H1 (cell line): ENCODE data around the gene ARF4. TPM values are rescaled to one million over a fixed set of nuclear protein-coding genes. Genes with fewer than 3 reads are reported as not detected.

Experiments used
- CTCF ChIA-PET: fragments of 300-600 bp; sonication (Branson Sonifier 250); formaldehyde crosslinking; loops from one replicate; lab custom pipeline; 2021; ENCODE audit not compliant: partially characterized antibody; lab: Charles Lee
- POLR2A ChIA-PET: fragments of 300-600 bp; sonication (Branson Sonifier 250); formaldehyde crosslinking; loops from one replicate; lab custom pipeline; 2021; ENCODE audit warnings: inconsistent platforms; ENCODE audit not compliant: partially characterized antibody; lab: Charles Lee
- DNase-seq, 2 experiments: peaks; one replicate each; pipeline versions ENCODE4 v3.0.0 to v3.0.0-alpha.2; 2010 to 2022; ENCODE audit warnings: low spot score in 2 of 2, low read depth in 1 of 2, mixed read lengths in 1 of 2
- FAIRE-seq: peaks from 2 replicates; lab custom pipeline; 2011; peaks lifted over from hg19 to GRCh38; lab: Jason Lieb, UNC
- H2AFZ ChIP-seq: 2 replicates; pipeline ENCODE4 v1.8.1; 2012; ENCODE audit warnings: low read length, inconsistent platforms
- H2AK5ac ChIP-seq: 2 replicates; pipeline ENCODE4 v1.6.1; 2013; ENCODE audit warnings: low read depth, low read length
- H2BK120ac ChIP-seq: replicated peaks from 2 replicates; pipeline ENCODE3; 2013; ENCODE audit warnings: low read depth, low read length, inconsistent platforms
- H2BK12ac ChIP-seq: 2 replicates; pipeline ENCODE4 v1.6.1; 2013; ENCODE audit warnings: low read depth, low read length
- H2BK15ac ChIP-seq: 2 replicates; pipeline ENCODE4 v1.6.1; 2013; ENCODE audit warnings: low read length
- H2BK20ac ChIP-seq: 2 replicates; pipeline ENCODE4 v1.6.1; 2013; ENCODE audit warnings: low read length
- H2BK5ac ChIP-seq: 2 replicates; pipeline ENCODE4 v1.6.1; 2013; ENCODE audit warnings: low read depth, low read length
- H3K14ac ChIP-seq: 2 replicates; pipeline ENCODE4 v1.6.1; 2013; ENCODE audit warnings: inconsistent platforms; ENCODE audit not compliant: insufficient read length
- H3K18ac ChIP-seq: 2 replicates; pipeline ENCODE4 v1.6.1; 2013; ENCODE audit warnings: low read length; ENCODE audit errors: extremely low read depth
- H3K23ac ChIP-seq: 2 replicates; pipeline ENCODE4 v1.6.1; 2013; ENCODE audit warnings: inconsistent platforms; ENCODE audit not compliant: insufficient read length
- H3K23me2 ChIP-seq: 2 replicates; pipeline ENCODE4 v1.6.1; 2013; ENCODE audit warnings: low read depth, low read length
- H3K27ac ChIP-seq: 2 replicates; pipeline ENCODE4 v1.6.1; 2011; ENCODE audit warnings: low read depth, low read length, inconsistent platforms
- H3K27me3 ChIP-seq, 4 experiments: replicated peaks in 1 of 4; 1 replicate in 1 of 4; 2 replicates in 3 of 4; pipeline versions ENCODE4 v1.6.1 to v1.8.1; 2011 to 2013; ENCODE audit warnings: low read length in 3 of 4, mild to moderate bottlenecking in 3 of 4, inconsistent platforms in 2 of 4, mixed read lengths in 2 of 4, moderate library complexity in 1 of 4; ENCODE audit not compliant: control insufficient read depth in 3 of 4, insufficient read depth in 3 of 4; ENCODE audit errors: extremely low read depth in 1 of 4
- H3K36me3 ChIP-seq, 4 experiments: 2 replicates each; pipeline versions ENCODE4 v1.6.1 to v1.8.1; 2011 to 2013; ENCODE audit warnings: mild to moderate bottlenecking in 4 of 4, low read length in 3 of 4, moderate library complexity in 2 of 4, control low read depth in 1 of 4, inconsistent platforms in 1 of 4; ENCODE audit not compliant: insufficient read depth in 4 of 4, control insufficient read depth in 2 of 4
- H3K4ac ChIP-seq: replicated peaks from 2 replicates; pipeline ENCODE3; 2013; ENCODE audit warnings: low read length, low read depth, mixed read lengths, inconsistent platforms; ENCODE audit not compliant: insufficient read length
- H3K4me1 ChIP-seq, 4 experiments: replicated peaks in 1 of 4; 1 replicate in 1 of 4; 2 replicates in 3 of 4; pipeline versions ENCODE4 v1.6.1 to v1.8.1; 2011 to 2013; ENCODE audit warnings: low read length in 3 of 4, inconsistent platforms in 2 of 4, mixed read lengths in 1 of 4; ENCODE audit not compliant: insufficient read depth in 4 of 4, control insufficient read depth in 3 of 4
- H3K4me2 ChIP-seq, 2 experiments: 2 replicates each; pipeline versions ENCODE4 v1.6.1 to v1.8.1; 2011 to 2013; ENCODE audit warnings: low read depth in 2 of 2, low read length in 2 of 2, control low read depth in 1 of 2, inconsistent platforms in 1 of 2, mild to moderate bottlenecking in 1 of 2; ENCODE audit not compliant: insufficient read depth in 1 of 2
- H3K4me3 ChIP-seq, 4 experiments: fragments of 200-600, 300-600 bp in 1 of 4; sonication (generic), shearing (Covaris generic), sonication (Bioruptor Twin) in 1 of 4; 2 replicates each; pipeline versions ENCODE4 v1.5.1 to v1.8.1; 2011 to 2016; ENCODE audit warnings: low read length in 4 of 4, low read depth in 3 of 4, control low read depth in 2 of 4, inconsistent platforms in 2 of 4, mild to moderate bottlenecking in 2 of 4, mixed read lengths in 1 of 4, moderate library complexity in 1 of 4; ENCODE audit not compliant: insufficient read depth in 2 of 4; ENCODE audit errors: extremely low read depth in 1 of 4
- H3K56ac ChIP-seq: replicated peaks from 2 replicates; pipeline ENCODE3; 2013; ENCODE audit warnings: low read depth, mild to moderate bottlenecking, mixed read lengths, low read length, inconsistent platforms; ENCODE audit not compliant: insufficient read length
- H3K79me1 ChIP-seq: 2 replicates; pipeline ENCODE4 v1.6.1; 2013; ENCODE audit warnings: low read depth, low read length, control low read depth
- H3K79me2 ChIP-seq, 2 experiments: 2 replicates each; pipeline versions ENCODE4 v1.6.1 to v1.8.1; 2012 to 2013; ENCODE audit warnings: low read length in 2 of 2, mild to moderate bottlenecking in 2 of 2, inconsistent platforms in 1 of 2; ENCODE audit not compliant: insufficient read depth in 2 of 2, control insufficient read depth in 1 of 2
- H3K9ac ChIP-seq, 4 experiments: replicated peaks in 1 of 4; 1 replicate in 1 of 4; 2 replicates in 3 of 4; pipeline versions ENCODE4 v1.6.1 to v1.8.1; 2011 to 2013; ENCODE audit warnings: low read depth in 3 of 4, low read length in 3 of 4, control low read depth in 2 of 4, mild to moderate bottlenecking in 2 of 4, moderate library complexity in 2 of 4, inconsistent platforms in 1 of 4; ENCODE audit errors: extremely low read depth in 1 of 4
- H3K9me3 ChIP-seq, 2 experiments: 2 replicates each; pipeline versions ENCODE4 v1.6.1 to v1.8.1; 2012 to 2013; ENCODE audit warnings: mild to moderate bottlenecking in 2 of 2, moderate library complexity in 2 of 2, control low read depth in 1 of 2, inconsistent platforms in 1 of 2, low read depth in 1 of 2, low read length in 1 of 2, mixed read lengths in 1 of 2; ENCODE audit not compliant: insufficient read depth in 2 of 2
- H4K20me1 ChIP-seq, 2 experiments: replicated peaks in 1 of 2; 2 replicates each; pipeline versions ENCODE3 to v1.8.1; 2011 to 2013; ENCODE audit warnings: inconsistent platforms in 2 of 2, low read length in 2 of 2, mild to moderate bottlenecking in 1 of 2; ENCODE audit not compliant: insufficient read depth in 2 of 2, control insufficient read depth in 1 of 2
- H4K5ac ChIP-seq: 2 replicates; pipeline ENCODE4 v1.6.1; 2013; ENCODE audit warnings: low read length, low read depth, mixed read lengths, inconsistent platforms; ENCODE audit not compliant: insufficient read length
- H4K8ac ChIP-seq: 2 replicates; pipeline ENCODE4 v1.8.0; 2013; ENCODE audit warnings: mild to moderate bottlenecking, moderate library complexity, low read length, inconsistent platforms; ENCODE audit not compliant: insufficient read depth; ENCODE audit errors: extremely low read depth
- H4K91ac ChIP-seq: replicated peaks from 2 replicates; pipeline ENCODE3; 2013; ENCODE audit warnings: low read length, mixed read lengths, inconsistent platforms; ENCODE audit not compliant: insufficient read length
- CEBPB ChIP-seq: IDR thresholded peaks from 2 replicates; pipeline ENCODE4 v1.6.1; 2012; ENCODE audit warnings: low read depth, low read length
- WGBS, 2 experiments: shearing (Covaris generic) in 1 of 2; methylation state at CpG; one replicate each; pipeline versions ENCODE4 v1.1.6 to v1.1.7; 2013 to 2015; ENCODE audit warnings: low lambda C conversion rate in 2 of 2, mixed read lengths in 2 of 2, inconsistent platforms in 1 of 2, low coverage in 1 of 2, missing lambda C conversion rate in 1 of 2; ENCODE audit not compliant: insufficient replicate concordance in 2 of 2, insufficient coverage in 1 of 2, insufficient read length in 1 of 2; ENCODE audit errors: extremely low coverage in 1 of 2, missing lambda C conversion rate in 1 of 2; 5-methylcytosine and 5-hydroxymethylcytosine counted together
- polyA plus RNA-seq, 7 experiments: library from polyadenylated mRNA; depleted of rRNA in 3 of 7; stranded (reverse) in 5 of 7; unstranded in 2 of 7; fragments of >200 nt in 5 of 7; fragments of 200-250 nt in 2 of 7; gene quantifications; 1 replicate in 5 of 7; 2 replicates in 1 of 7; 4 replicates in 1 of 7; pipeline versions ENCODE4 v1.2.1 to v1.2.3, GENCODE V29; 2011 to 2013; ENCODE audit warnings: missing spikeins in 2 of 7, mixed read lengths in 2 of 7
- total RNA-seq: library from RNA; stranded (reverse); fragmentation: NEBNext Ultra II Directional; extraction: Animal tissue kit (Norgen Biotek cat#: 25700); gene quantifications from 2 replicates; pipeline ENCODE4 v1.2.1, GENCODE V29; 2021

ARF4 gene
- total and polyA plus RNA-seq, 2 of the 8 experiments (the other 6 are each of a cell fraction or from before 2014, with no cell fraction given), result 138 to 165 TPM

GRCh38 chr3:57577801-57578200 is 19.3 kb downstream of the ARF4 start:
- H2BK12ac ChIP-seq, result no peak overlapping the region
- no peaks in the 10 kb centered on the region for H3K23me2 ChIP-seq
- peaks cover 0 to 76% (median 26%) of the 10 kb centered on the region in 4 experiments; a peak in 6 of 8 replicates for H3K36me3 ChIP-seq
- H4K5ac ChIP-seq, result no peak overlapping the region
- H3K4me2 ChIP-seq, result no peak overlapping the region
- no peaks in the 10 kb centered on the region for H3K9me3 ChIP-seq
- H3K4me1 ChIP-seq, result no peaks in the 10 kb centered on the region
- H2BK20ac ChIP-seq, result no peak overlapping the region
- no peak overlapping the region for H3K56ac ChIP-seq
- H4K8ac ChIP-seq, result no peak overlapping the region
- H2BK5ac ChIP-seq, result no peak overlapping the region
- no peak overlapping the region for H3K14ac ChIP-seq
- peaks cover 0 to 3% of the 10 kb centered on the region in 2 experiments for H4K20me1 ChIP-seq
- ChIA-PET POLR2A (interaction anchor here (1.8 to 3.8 kb wide), 2 partner anchors 12 to 16 kb away, joined by 8 to 15 read pairs; no protein-coding TSS in a partner anchor), CTCF (interaction anchor here (0.9 to 1.4 kb wide), 2 partner anchors 21 to 278 kb away, joined by 3 to 4 read pairs; no protein-coding TSS in a partner anchor)
- H3K23ac ChIP-seq, result no peak overlapping the region
- H3K79me2 ChIP-seq, result peaks cover 0 to 24% of the 10 kb centered on the region in 2 experiments; a peak in 2 of 4 replicates
- no peak overlapping the region for H3K4ac ChIP-seq
- DNase-seq, result no peak
- H2BK120ac ChIP-seq, result no peak overlapping the region
- no peak overlapping the region for H3K4me3 ChIP-seq
- no peak overlapping the region for H2AK5ac ChIP-seq
- no peak overlapping the region for H4K91ac ChIP-seq
- H3K9ac ChIP-seq, result no peak overlapping the region
- H3K27ac ChIP-seq, result no peak overlapping the region
- no peak overlapping the region for H2BK15ac ChIP-seq
- H2AFZ ChIP-seq, result no peak overlapping the region
- no peak overlapping the region for H3K18ac ChIP-seq
- no peaks in the 10 kb centered on the region; the same call in 1 of the 2 replicates for H3K79me1 ChIP-seq
- no peak for FAIRE-seq
- WGBS, 2 experiments, result 94% methylated on average over 9 of the region's 9 CpGs; no CpG with 5 or more reads in 1 of the 2 experiments
- H3K27me3 ChIP-seq, result no peaks in the 10 kb centered on the region
- no peak for TF ChIP-seq CEBPB
